ENCODE measurements around the gene SIGLECL1. TPM values are rescaled to one million over a fixed set of nuclear protein-coding genes. Genes with fewer than 3 reads are reported as not detected.

Gene SIGLECL1
- total RNA-seq, 1 experiment from 2014 or later = not detected

- ChIA-PET CTCF (no interaction called here), POLR2A (ENCODE audit: low non-redundant PET) (no interaction called here)
- no peak overlapping the region for H3K4me3 ChIP-seq (ENCODE audit: low read depth, low read length, poor library complexity, severe bottlenecking)
- H3K9me3 ChIP-seq (ENCODE audit: low read depth, low read length, poor library complexity, severe bottlenecking) = no peaks in the 10 kb centered on the region
- no peak for DNase-seq (ENCODE audit: low spot score)
- no peaks in the 10 kb centered on the region for H3K4me1 ChIP-seq (ENCODE audit: insufficient read depth, low read length, poor library complexity, severe bottlenecking)
- intact Hi-C loops (cut with micrococcal nuclease; ENCODE audit: unreplicated experiment) = no loop called here
- no TSS peak for BruUV-seq (replicated peaks)
- no peaks in the 10 kb centered on the region for H3K36me3 ChIP-seq (ENCODE audit: insufficient read depth, low read length, poor library complexity, severe bottlenecking)
- TF ChIP-seq EZH2 (IDR thresholded peaks at IDR 0.05; ENCODE audit: borderline replicate concordance, low read depth, low read length, poor library complexity, severe bottlenecking) = no peak
- no peak for TF ChIP-seq CTCF (conservative IDR thresholded peaks at IDR 0.05; ENCODE audit: low read depth, low read length)
- no peaks in the 10 kb centered on the region for H3K27me3 ChIP-seq (replicated peaks; ENCODE audit: insufficient read depth, low read depth, low read length, poor library complexity)
- no peak overlapping the region for H3K27ac ChIP-seq (ENCODE audit: low read depth, low read length, poor library complexity, severe bottlenecking)
Observed at GRCh38 chr19:51251468-51251820, 564 bp downstream of the SIGLECL1 start.

- BruUV-seq (replicated peaks) = no TSS peak
Observed at GRCh38 chr19:51252306-51253079, 1.6 kb downstream of the SIGLECL1 start.

GRCh38 chr19:51253088-51253806 is 2.4 kb downstream of the SIGLECL1 start:
- no peak overlapping the region for H3K27ac ChIP-seq (ENCODE audit: low read depth, low read length, poor library complexity, severe bottlenecking)
- H3K4me3 ChIP-seq (ENCODE audit: low read depth, low read length, poor library complexity, severe bottlenecking) = no peak overlapping the region
- H3K4me1 ChIP-seq (ENCODE audit: insufficient read depth, low read length, poor library complexity, severe bottlenecking) = no peaks in the 10 kb centered on the region
- BruUV-seq (replicated peaks) = no TSS peak
- no peaks in the 10 kb centered on the region for H3K27me3 ChIP-seq (replicated peaks; ENCODE audit: insufficient read depth, low read depth, low read length, poor library complexity)
- POLR2A ChIA-PET (ENCODE audit: low non-redundant PET) = no interaction called here
- H3K9me3 ChIP-seq (ENCODE audit: low read depth, low read length, poor library complexity, severe bottlenecking) = no peaks in the 10 kb centered on the region
- intact Hi-C loops (cut with micrococcal nuclease; ENCODE audit: unreplicated experiment) = no loop called here
- peak; percentile 9 for DNase-seq (ENCODE audit: low spot score)
- H3K36me3 ChIP-seq (ENCODE audit: insufficient read depth, low read length, poor library complexity, severe bottlenecking) = no peaks in the 10 kb centered on the region
- CTCF ChIA-PET = no interaction called here
- TF ChIP-seq CTCF (conservative IDR thresholded peaks at IDR 0.05; ENCODE audit: low read depth, low read length) (no peak), EZH2 (IDR thresholded peaks at IDR 0.05; ENCODE audit: borderline replicate concordance, low read depth, low read length, poor library complexity, severe bottlenecking) (no peak)

More at GRCh38 chr19:51252306-51253079, 1.6 kb downstream of the SIGLECL1 start:
- H3K4me1 ChIP-seq (ENCODE audit: insufficient read depth, low read length, poor library complexity, severe bottlenecking) = no peaks in the 10 kb centered on the region
- TF ChIP-seq EZH2 (IDR thresholded peaks at IDR 0.05; ENCODE audit: borderline replicate concordance, low read depth, low read length, poor library complexity, severe bottlenecking) (no peak), CTCF (conservative IDR thresholded peaks at IDR 0.05; ENCODE audit: low read depth, low read length) (no peak)
- DNase-seq (ENCODE audit: low spot score) = no peak
- ChIA-PET CTCF (no interaction called here), POLR2A (ENCODE audit: low non-redundant PET) (no interaction called here)
- no peaks in the 10 kb centered on the region for H3K9me3 ChIP-seq (ENCODE audit: low read depth, low read length, poor library complexity, severe bottlenecking)
- intact Hi-C loops (cut with micrococcal nuclease; ENCODE audit: unreplicated experiment) = no loop called here
- H3K27ac ChIP-seq (ENCODE audit: low read depth, low read length, poor library complexity, severe bottlenecking) = no peak overlapping the region
- no peaks in the 10 kb centered on the region for H3K36me3 ChIP-seq (ENCODE audit: insufficient read depth, low read length, poor library complexity, severe bottlenecking)
- H3K4me3 ChIP-seq (ENCODE audit: low read depth, low read length, poor library complexity, severe bottlenecking) = no peak overlapping the region
- H3K27me3 ChIP-seq (replicated peaks; ENCODE audit: insufficient read depth, low read depth, low read length, poor library complexity) = no peaks in the 10 kb centered on the region
